ENCODE data around the gene WDR38. TPM values are rescaled to one million over a fixed set of nuclear protein-coding genes. Genes with fewer than 3 reads are reported as not detected.

Gene WDR38
- total and polyA plus RNA-seq, 2 of the 13 experiments (the other 11 are each of a cell fraction or from before 2014, with no cell fraction given) = not detected

DNA sequence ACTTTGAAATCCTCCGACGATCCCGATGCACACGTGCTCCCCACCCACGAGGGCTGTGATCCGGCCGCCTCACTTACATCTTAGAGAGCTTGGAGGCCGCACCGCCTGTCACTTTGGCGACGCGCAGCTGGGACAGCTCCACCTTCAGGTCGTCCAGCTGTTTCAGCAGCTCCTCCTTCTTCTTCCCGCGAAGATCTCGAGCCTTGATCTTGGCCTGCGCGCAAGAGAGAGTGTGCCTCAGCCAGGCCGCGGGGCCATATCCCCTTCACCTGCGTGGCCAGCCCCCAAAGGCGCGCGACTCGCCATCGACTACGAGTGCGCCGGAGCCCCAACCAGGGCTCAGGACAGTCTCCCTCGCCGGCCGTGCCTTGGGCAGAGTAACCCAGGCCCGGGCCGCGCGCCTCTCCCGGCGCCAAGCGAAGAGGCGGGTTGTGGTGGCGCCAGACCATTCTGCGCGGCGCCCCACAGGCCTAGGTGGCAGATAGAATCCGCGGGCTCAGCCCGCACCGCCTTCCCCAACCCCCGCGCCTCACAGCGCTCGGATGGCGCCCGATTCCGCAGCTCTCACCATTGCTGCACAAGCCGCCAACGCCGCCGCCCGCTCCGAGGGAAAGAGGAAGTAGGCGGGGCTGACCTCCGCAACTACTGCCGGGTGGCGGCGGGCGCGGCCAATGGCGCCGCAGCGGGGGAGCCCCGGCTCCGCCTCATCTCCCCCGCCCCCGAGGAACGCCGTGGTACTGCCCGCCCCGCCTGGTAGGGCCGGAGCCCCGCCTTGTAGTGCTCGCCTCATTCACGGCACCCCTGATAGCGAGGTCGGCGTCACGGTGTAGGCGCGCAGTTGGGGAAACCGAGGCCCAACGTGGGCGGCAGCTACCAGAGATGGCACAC, 8.3 kb downstream of the WDR38 start, which contains the start of the genes ARPC5L and RPL35 (continued):
- TF ChIP-seq, protein P1, sequence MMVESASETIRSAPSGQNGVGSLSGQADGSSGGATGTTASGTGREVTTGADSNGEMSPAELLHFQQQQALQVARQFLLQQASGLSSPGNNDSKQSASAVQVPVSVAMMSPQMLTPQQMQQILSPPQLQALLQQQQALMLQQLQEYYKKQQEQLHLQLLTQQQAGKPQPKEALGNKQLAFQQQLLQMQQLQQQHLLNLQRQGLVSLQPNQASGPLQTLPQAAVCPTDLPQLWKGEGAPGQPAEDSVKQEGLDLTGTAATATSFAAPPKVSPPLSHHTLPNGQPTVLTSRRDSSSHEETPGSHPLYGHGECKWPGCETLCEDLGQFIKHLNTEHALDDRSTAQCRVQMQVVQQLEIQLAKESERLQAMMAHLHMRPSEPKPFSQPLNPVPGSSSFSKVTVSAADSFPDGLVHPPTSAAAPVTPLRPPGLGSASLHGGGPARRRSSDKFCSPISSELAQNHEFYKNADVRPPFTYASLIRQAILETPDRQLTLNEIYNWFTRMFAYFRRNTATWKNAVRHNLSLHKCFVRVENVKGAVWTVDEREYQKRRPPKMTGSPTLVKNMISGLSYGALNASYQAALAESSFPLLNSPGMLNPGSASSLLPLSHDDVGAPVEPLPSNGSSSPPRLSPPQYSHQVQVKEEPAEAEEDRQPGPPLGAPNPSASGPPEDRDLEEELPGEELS (CRISPR knock-in tag; IDR thresholded peaks at IDR 0.05) = 0 out of 2 replicates have a peak, but pooled peaks have one; percentile 27
- TF ChIP-seq CBX2 (IDR thresholded peaks at IDR 0.05; ENCODE audit: low read depth, low read length) (no peak), CBX2 (CRISPR knock-in tag; IDR thresholded peaks at IDR 0.05; ENCODE audit: low read depth) (no peak), ZNF550 (CRISPR knock-in tag; IDR thresholded peaks at IDR 0.05; ENCODE audit: borderline replicate concordance) (no peak), U2AF1 (optimal IDR thresholded peaks at IDR 0.05; ENCODE audit: low read depth, low read length) (no peak), ZFP36L1 (CRISPR knock-in tag; IDR thresholded peaks at IDR 0.05) (peak; percentile 26; the same call in 1 of the 2 replicates), ZNF354B (CRISPR knock-in tag; IDR thresholded peaks at IDR 0.05) (no peak), ZNF607 (CRISPR knock-in tag; IDR thresholded peaks at IDR 0.05; ENCODE audit: borderline replicate concordance) (peak; percentile 56; the same call in 1 of the 2 replicates), NBN (conservative IDR thresholded peaks at IDR 0.05) (no peak)
- TF ChIP-seq, protein P2, sequence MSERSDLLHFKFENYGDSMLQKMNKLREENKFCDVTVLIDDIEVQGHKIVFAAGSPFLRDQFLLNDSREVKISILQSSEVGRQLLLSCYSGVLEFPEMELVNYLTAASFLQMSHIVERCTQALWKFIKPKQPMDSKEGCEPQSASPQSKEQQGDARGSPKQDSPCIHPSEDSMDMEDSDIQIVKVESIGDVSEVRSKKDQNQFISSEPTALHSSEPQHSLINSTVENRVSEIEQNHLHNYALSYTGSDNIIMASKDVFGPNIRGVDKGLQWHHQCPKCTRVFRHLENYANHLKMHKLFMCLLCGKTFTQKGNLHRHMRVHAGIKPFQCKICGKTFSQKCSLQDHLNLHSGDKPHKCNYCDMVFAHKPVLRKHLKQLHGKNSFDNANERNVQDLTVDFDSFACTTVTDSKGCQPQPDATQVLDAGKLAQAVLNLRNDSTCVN (CRISPR knock-in tag; IDR thresholded peaks at IDR 0.05; ENCODE audit: borderline replicate concordance) = peak; percentile 51; the same call in 1 of the 2 replicates
- TF ChIP-seq, protein P3, sequence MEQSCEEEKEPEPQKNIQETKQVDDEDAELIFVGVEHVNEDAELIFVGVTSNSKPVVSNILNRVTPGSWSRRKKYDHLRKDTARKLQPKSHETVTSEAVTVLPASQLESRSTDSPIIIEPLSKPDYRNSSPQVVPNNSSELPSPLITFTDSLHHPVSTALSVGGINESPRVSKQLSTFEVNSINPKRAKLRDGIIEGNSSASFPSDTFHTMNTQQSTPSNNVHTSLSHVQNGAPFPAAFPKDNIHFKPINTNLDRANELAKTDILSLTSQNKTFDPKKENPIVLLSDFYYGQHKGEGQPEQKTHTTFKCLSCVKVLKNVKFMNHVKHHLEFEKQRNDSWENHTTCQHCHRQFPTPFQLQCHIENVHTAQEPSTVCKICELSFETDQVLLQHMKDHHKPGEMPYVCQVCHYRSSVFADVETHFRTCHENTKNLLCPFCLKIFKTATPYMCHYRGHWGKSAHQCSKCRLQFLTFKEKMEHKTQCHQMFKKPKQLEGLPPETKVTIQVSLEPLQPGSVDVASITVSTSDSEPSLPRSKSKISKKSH (CRISPR knock-in tag; IDR thresholded peaks at IDR 0.05; ENCODE audit: borderline replicate concordance) = peak; percentile 78
- TF ChIP-seq, protein P4, sequence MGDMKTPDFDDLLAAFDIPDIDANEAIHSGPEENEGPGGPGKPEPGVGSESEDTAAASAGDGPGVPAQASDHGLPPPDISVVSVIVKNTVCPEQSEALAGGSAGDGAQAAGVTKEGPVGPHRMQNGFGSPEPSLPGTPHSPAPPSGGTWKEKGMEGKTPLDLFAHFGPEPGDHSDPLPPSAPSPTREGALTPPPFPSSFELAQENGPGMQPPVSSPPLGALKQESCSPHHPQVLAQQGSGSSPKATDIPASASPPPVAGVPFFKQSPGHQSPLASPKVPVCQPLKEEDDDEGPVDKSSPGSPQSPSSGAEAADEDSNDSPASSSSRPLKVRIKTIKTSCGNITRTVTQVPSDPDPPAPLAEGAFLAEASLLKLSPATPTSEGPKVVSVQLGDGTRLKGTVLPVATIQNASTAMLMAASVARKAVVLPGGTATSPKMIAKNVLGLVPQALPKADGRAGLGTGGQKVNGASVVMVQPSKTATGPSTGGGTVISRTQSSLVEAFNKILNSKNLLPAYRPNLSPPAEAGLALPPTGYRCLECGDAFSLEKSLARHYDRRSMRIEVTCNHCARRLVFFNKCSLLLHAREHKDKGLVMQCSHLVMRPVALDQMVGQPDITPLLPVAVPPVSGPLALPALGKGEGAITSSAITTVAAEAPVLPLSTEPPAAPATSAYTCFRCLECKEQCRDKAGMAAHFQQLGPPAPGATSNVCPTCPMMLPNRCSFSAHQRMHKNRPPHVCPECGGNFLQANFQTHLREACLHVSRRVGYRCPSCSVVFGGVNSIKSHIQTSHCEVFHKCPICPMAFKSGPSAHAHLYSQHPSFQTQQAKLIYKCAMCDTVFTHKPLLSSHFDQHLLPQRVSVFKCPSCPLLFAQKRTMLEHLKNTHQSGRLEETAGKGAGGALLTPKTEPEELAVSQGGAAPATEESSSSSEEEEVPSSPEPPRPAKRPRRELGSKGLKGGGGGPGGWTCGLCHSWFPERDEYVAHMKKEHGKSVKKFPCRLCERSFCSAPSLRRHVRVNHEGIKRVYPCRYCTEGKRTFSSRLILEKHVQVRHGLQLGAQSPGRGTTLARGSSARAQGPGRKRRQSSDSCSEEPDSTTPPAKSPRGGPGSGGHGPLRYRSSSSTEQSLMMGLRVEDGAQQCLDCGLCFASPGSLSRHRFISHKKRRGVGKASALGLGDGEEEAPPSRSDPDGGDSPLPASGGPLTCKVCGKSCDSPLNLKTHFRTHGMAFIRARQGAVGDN (CRISPR knock-in tag; IDR thresholded peaks at IDR 0.05) = peak; percentile 93
- TF ChIP-seq, protein P5, sequence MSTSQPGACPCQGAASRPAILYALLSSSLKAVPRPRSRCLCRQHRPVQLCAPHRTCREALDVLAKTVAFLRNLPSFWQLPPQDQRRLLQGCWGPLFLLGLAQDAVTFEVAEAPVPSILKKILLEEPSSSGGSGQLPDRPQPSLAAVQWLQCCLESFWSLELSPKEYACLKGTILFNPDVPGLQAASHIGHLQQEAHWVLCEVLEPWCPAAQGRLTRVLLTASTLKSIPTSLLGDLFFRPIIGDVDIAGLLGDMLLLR (CRISPR knock-in tag; IDR thresholded peaks at IDR 0.05) = no peak; the same call in 1 of the 2 replicates
- TF ChIP-seq, protein P6, sequence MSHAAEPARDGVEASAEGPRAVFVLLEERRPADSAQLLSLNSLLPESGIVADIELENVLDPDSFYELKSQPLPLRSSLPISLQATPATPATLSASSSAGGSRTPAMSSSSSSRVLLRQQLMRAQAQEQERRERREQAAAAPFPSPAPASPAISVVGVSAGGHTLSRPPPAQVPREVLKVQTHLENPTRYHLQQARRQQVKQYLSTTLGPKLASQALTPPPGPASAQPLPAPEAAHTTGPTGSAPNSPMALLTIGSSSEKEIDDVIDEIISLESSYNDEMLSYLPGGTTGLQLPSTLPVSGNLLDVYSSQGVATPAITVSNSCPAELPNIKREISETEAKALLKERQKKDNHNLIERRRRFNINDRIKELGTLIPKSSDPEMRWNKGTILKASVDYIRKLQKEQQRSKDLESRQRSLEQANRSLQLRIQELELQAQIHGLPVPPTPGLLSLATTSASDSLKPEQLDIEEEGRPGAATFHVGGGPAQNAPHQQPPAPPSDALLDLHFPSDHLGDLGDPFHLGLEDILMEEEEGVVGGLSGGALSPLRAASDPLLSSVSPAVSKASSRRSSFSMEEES (CRISPR knock-in tag; IDR thresholded peaks at IDR 0.05) = no peak
- TF ChIP-seq, protein P7, sequence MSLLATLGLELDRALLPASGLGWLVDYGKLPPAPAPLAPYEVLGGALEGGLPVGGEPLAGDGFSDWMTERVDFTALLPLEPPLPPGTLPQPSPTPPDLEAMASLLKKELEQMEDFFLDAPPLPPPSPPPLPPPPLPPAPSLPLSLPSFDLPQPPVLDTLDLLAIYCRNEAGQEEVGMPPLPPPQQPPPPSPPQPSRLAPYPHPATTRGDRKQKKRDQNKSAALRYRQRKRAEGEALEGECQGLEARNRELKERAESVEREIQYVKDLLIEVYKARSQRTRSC (CRISPR knock-in tag; IDR thresholded peaks at IDR 0.05; ENCODE audit: low read depth) = no peak
